Activated CD8-positive, alpha-beta memory T cell treated with anti-CD3 and anti-CD28 coated beads for 48 hours (primary cell): ENCODE data around the gene PUS10.
A peak's percentile ranks its signal among the peaks of the same experiment; 100 is the strongest.
"Not testable (repeated sequence)": the region's sequence is repeated elsewhere in the genome, so short reads cannot be mapped to it uniquely, and the experiment has no call there.

Experiments
- DNase-seq, 3 experiments: peaks; one replicate each; pipeline ENCODE4 v3.0.0-alpha.2; 2020; ENCODE audit warnings: low read depth in 2 of 3, low spot score in 2 of 3

Gene PUS10

DNA sequence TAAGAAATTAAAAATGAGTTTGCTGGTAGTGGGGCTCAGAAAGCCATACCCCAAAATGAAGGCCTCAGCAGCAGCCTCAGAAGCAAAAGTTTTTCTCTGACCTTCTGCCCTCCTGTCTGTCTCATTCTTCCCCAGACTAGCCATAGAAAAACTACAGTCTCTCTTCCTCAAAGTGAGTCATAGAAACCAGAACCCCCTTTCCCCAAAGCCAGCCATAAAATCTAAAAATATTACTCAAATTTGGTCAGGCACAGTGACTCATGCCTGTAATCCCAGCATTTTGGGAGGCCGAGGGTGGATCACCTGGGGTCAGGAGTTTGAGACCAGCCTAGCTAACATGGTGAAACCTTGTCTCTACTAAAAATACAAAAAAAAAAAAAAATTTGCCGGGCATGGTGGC lies 5.8 kb downstream of the PUS10 start:
- peak in 1 of 3 experiments; percentile 2 for DNase-seq

DNA sequence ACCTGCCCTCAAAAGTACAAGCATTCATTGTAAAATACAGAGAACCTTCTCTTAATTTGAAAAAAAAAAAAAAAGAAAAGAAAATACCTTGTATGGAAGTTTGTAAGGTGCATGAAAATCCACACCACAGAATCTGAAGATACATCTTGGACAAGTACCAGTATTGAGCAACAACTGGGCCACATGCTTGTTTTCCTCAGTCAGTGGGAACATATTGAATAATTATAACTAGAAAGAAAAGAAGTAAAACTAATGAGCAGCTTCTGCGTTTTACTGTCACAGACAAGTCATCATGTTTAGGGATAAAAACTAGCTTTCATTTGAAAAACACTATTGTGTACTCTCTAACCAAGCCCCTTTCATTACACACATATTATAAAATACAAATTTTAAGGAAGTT lies 6.4 kb downstream of the PUS10 start:
- no peak for DNase-seq

DNA sequence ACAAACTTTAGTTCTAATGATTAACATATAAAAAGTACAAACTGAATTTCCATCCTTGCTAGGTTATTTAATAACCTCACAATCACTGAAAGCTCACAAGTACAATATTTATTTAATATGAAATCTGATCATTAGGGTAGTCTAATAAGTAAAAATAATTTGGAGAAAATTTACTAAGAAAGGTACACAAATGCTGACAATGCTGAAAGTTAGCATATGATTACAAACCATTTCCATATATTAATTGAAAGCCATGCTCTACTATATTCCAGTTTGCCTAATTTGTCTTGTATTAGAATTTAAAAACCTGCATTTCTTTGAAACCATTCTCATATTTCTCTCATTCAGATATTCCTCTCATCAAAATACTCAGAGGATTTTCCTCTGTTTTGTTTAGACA lies 8.7 kb downstream of the PUS10 start:
- DNase-seq, result no peak

DNA sequence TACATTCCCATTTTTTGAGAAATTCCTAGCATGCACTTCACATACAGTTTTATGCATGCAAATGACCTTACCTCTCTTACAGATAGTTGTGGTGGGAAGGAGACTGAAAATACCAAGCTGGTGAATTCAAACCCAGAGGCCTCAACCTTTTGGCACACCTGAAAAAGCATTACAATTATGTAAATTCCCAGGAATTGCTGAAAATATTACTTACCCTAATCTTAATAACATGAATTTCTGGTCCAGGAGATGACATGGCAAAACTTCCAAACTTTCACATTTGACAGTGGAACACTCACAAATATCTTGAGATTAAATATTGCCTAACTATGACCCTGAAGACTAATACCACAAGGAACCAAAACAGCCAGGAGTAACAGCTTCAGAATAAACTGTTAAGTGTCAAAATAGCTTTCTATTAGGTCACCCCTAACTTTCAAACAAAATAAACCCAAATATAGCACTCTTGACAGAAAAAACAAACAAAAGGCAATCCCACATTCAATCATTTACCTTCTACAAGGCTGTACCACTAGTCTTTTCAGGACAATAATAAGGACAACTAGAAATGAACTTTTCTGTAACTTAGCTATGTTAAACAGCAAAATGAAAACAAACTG lies 11.5 kb downstream of the PUS10 start:
- no peak for DNase-seq

DNA sequence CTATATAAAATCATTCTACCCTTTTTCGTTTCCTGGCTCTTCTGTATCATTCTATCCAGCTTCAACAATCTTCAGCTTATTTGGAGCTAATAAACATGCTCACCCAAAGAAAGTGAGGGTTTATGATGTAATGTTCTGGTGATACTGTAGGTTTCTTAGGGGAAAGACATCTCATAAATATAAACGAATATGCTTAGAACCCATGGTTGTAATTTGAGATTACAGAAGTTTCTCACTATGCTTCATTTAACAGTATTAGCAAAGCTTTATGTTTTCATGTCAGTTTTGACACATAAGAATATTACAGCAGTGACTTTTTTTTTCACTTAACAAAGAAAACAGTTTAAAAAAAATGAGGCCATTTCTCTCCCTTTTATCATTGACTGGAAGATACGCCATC lies 12.3 kb downstream of the PUS10 start:
- DNase-seq, result no peak

DNA sequence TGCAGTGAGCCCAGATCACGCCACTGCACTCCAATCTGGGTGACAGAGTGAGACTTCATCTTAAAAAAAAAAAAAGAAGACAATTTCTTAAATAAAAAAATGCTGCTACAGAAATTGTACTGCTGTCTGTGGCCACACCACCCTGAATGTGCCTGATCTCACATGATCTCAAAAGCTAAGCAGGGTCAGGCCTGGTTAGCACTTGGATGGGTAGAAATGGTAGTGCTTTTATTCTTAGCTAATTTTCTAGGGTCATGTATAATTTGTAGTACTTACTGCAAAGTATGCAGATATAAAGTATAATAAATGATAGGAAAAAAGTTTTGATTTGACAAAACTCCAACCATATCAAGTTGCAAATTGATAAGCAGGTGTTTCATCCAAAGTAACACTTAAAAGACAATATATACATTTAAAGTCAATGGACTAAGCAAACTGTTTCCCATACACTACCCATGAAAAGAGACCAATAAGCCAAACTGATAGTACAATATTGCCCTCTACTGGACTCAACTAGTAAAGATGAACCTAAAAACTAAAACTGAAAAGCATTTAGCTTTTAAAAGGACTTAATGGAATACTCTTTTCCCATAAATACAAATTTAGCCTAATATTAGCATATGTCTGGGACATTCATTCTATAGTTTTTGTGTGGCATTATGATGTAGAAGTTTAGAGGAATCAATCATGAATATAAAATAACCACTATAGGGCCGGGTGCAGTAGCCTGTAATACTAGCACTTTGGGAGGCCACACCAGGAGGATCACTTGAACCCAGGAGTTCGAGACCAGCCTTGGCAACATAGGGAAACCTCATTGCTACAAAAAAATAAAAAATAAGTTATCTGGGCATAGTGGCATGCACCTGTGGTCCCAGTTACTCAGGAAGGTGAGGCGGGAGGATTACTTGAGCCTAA lies 19.2 kb downstream of the PUS10 start:
- DNase-seq, result no peak

DNA sequence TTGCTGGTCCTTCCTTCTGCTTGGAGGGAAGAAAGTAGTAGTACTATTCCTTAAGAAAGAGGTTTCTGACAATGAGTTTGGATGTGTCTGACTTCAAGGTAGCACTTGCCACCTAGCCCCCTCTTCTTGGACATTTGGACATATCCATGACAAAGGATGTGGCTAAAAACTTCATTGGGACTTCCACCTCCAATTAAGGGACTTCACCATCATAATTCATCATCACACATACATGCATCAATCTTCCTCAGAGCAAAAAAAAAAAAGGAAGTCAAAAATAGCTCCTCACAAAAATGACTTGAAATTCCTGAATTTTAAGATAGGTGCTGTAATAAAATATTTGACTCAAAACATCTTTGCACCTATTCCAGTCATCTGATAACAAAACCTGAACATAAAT lies 23.9 kb downstream of the PUS10 start:
- no peak for DNase-seq

DNA sequence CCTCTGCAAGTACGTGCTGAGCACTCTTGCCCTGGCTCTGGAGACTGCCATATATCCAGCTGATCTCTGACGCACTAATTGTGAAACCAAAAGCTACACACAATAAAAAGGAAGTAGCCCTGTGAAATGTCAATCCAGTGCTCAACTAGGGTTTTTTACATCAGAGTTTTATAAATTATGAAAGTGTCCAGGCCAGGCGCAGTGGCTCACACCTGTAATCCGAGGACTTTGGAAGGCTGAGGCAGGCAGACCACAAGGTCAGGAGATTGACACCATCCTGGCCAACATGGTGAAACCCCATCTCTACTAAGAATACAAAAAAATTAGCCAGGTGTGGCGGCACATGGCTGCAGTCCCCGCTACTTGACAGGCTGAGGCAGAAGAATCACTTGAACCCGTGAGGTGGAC lies 25.1 kb downstream of the PUS10 start:
- DNase-seq, result no peak

DNA sequence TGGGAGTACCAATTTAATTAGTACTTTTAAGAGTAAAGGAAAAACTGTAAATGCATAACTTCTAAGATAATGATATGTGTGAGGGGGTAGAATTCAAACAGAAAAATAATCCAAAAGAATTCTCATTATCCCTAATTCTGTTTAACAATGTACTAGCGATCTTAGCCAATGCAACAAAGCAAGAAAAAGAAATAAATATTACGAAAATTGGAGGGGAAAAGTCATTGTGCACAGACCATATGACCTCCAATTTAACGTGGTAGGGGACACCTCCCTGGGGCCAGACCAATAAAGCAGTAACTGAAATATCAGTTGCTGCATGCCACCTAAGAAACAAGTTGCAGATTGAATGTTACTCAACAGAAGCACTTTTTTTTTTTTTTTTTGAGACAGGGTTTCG lies 26.4 kb downstream of the PUS10 start:
- DNase-seq, result no peak

DNA sequence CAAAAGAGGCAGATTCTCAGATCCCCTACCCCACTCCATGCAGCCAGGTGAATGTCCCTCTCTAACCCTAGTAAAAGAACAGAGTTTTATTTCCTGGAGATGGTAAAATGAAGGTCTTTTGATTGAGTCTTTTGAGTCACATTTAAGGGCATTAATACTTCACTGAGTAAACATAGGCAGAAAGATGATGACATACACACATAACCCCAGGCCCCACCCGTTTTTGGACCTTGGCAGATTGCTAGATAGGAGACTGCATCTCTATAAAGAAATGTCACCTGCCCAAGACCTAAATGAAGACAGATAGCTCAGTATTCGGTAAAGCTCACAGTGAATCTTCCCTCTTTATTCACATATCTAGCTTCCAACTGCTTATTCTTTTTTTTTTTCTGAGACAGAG lies 28.8 kb downstream of the PUS10 start:
- no peak for DNase-seq

DNA sequence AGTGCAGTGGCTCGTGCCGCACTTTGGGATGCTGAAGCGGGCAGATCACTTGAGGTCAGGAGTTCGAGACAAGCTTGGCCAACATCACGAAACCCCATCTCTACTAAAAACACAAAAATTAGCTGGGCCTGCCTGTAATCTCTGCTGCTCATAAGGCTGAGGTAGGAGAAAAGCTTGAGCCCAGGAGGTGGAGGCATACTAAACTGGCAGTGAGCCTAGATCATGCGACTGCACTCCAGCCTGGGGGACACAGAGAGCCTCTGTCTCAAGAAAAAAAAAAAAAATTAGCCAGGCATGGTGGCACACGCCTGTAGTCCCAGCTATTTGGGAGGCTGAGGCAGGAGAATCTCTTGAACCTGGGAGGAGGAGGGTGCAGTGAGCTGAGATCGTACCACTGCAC lies 30.4 kb downstream of the PUS10 start:
- not testable (repeated sequence) for DNase-seq

DNA sequence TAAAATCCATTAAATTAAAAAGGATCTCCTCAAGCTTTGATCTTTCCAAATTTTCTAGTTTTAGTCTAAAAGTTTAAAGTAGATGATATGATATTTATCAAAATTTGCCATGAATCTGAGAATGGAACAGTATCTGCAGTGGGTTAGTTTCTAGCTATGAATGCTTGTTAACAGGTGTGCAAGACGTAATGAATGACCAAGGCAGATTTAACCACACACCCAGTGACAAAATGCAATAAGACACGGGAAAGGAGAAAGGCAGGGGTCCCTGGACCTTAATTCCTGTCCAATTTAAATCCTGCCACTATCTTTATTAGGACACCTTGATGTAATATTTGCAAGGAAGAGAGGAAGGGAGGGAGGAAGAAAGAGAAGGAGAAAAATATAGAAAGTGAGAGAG lies 31.0 kb downstream of the PUS10 start:
- no peak for DNase-seq

DNA sequence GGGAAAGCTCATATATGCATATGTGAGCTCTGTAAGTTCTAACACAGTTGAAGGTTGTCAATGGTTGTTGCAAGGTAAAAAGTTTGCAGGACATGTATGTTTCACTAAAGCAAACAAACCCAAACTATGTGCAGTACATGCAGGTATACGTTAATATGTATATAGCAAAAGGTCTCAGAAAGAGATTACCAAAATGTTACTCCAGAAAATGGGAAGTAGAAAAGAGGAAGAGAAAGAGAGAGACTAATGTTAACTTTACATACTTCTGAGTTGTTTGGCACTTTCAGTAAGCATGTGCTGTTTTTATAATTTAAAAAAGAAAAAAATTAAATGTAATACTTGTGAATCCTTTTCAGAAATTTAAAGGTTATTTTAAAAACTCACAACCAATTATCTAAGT lies 33.3 kb downstream of the PUS10 start:
- DNase-seq, result no peak

DNA sequence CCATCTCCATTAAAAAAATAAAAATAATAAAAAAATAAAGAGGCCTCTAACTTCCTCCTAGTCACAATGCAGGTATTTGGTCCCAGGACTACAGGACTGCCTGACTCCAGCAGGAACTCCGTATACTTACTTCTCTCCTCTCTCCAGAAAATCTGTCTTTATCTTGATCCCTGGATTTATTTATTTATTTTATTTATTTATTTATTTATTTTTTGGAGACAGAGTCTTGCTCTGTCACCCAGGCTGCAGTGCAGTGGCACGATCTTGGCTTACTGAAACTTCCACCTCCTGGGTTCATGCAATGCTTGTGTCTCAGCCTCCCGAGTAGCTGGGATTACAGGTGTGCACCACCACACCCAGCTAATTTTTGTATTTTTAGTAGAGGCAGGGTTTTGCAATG lies 36.0 kb downstream of the PUS10 start:
- not testable (repeated sequence) for DNase-seq

DNA sequence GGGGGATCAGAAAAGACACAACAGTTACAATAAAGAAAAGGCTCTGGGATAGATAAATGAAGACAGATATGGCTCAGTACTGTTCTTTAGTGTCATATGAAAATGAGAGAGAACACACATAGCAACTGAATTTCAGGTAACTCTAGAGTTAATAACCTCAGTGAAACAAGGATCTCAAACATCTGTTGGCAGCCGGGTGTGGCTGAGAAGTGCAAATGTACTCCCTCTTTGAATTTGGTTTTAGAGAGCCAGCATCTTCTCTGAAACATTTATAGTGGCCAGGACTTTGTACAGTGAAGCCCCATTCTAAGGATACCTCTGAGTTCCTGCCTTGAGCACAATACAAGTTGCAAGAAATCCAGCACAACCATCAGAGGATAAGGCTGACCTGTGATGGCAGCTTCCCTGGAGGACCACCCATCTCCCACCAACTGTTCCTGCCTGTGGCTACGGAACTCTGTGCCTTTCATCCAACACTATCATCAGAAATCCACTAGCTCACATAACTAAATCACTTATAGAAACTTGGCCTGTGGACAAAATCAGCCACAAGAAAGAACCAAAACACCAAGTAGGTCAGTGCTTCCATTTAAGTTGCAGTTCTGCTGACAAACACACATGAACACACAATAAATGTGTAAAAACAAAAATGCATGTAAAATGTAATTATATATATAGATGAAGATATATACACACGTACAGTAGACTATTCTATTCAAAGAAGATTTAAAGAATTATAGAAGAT lies 37.8 kb downstream of the PUS10 start:
- DNase-seq, result no peak

DNA sequence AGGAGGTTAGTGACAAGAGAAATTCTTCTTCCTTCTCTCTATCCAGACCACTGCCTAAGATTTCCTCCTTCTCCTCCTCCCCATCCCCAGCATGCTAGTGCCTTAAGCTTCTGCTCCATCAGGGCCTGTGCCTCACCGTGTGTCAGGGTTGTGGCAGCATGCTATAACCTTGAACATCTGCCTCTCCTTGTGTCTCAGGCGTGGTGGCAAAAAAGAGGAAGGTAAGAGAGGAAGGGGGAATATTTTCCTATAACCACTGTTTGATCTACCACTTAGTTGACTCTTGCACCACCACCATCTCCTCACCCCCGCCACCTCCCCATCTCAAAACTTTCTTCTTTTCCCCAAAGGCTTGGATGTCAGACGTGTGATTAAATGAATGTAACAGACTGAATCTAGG lies 38.8 kb downstream of the PUS10 start:
- DNase-seq, result no peak

DNA sequence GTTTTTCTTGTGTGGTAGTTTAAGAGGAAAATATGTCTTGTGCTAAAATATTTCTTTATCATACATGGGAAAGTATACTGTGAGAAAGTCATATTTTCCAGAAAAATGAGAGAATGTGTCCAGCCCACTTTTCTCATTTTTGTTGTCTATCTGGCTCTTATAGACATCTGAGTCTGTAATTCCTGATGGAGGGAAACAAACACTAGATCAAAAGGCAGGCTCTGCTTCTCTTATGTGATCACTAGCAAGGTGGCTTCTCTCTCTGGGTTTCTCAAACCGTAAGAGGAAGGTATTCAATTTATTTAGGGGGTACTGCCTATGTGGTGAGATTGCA lies 40.5 kb downstream of the PUS10 start:
- no peak for DNase-seq

DNA sequence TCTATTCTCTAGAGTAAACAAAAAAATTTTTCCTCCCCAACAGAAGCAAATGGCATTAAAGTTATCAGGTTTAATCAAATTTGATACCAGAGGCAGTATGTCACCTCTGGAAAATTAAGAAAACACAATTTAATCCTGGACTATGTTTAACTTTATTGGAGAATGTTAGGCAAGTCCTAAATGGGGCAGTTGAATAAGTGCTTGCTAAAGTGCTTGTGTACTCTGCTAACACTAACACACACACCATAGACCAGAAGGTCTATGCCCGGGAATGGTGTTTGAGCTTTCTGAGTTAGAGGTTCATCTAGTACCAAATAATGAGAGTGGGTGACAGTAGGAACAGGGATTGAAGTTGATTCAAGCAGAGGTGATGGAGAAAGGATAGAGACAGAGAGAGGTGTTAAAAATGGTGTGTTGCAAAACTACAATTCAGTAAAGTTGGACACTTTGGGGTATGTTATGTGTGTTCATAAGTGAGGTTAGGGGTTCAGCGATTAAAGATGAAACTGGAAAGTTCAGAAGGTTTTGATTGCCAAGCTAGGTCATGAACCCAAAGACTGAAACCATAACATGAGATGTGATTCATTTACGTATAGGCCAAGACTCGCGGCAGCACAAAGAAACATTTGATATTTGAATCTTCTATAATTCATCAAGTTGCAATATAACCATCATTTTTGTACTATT lies 41.0 kb downstream of the PUS10 start:
- DNase-seq, result no peak

DNA sequence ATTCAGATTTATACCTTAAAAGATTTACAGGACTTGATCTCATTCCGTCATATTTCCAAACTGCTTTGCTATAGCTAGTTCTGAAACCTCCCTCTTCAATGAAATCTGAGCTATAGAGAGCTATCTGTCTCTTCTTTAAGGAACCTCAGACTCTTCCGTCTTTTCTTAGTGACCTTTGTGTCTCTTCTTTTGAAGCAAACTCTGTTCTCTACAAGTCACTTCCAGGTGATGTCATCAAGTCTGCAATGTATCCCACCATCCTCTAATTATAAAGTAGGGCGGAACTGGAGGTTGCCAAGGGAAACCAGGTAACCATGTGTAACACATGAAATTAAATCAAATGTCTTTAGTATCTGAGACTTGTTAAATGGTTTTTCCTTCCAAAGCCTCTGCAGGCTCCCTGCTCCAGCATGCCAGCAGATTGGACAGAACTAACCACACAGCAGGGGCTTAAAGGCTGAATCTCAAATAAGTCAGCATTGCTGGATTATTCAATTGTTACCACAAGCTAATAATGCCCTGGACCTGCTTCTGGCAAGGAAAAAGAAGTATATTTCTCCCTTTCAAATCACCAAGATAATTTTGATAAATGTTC lies 41.7 kb downstream of the PUS10 start:
- no peak for DNase-seq

DNA sequence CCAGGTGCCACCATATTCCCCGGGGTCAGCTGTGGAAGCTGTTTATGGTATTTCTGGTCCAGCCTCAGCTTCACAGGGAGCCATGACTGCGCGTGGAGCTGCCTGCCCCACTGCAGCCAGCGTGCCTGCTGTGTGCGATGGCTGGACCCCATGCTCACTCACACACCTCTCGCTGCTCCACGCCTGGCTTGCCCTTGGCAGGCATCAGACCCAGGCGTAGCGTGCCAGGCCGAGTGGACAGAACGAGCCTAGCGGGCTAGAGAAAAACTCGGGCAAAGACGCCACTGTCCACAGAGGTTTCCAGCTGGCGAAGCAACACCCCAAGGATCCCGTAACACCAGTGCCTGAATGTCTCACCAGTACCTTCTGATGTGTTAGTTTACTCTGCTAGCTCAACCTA lies 43.4 kb downstream of the PUS10 start:
- DNase-seq, result no peak

DNA sequence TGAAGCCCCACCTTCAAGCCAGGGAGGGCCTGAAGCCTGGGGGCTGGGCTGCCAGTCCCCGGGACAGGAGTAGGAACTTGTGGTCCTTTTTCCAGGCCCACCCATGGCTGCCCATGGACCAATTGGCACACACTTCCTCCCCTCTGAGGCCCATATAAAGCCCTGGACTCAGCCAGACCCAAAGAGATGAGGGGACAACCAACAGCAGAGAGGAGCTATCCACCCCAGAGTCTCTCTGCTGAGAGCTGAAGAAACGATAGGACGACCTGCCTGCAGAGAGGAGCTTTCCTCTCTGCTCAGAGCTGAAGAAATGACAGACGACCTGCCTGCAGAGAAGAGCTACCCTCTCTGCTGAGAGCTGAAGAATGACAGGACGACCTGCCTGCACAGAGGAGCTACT lies 44.4 kb downstream of the PUS10 start:
- no peak for DNase-seq
